HepG2 (cell line): ENCODE data around the gene NELFB. TPM values are rescaled to one million over a fixed set of nuclear protein-coding genes. Genes with fewer than 3 reads are reported as not detected.

Source experiments
- CCDC6 ChIP-seq: sonication (generic); formaldehyde crosslinking; IDR thresholded peaks from 2 replicates; pipeline ENCODE4 v1.8.1; 2022; ENCODE audit warnings: mild to moderate bottlenecking, missing genetic modification reagents, moderate library complexity
- KDM2A ChIP-seq: sonication (generic); formaldehyde crosslinking; IDR thresholded peaks from 2 replicates; pipeline ENCODE4 v1.4.0; 2020; ENCODE audit warnings: low read depth, missing genetic modification reagents, borderline replicate concordance
- MYPOP ChIP-seq: sonication (generic); formaldehyde crosslinking; IDR thresholded peaks from 2 replicates; pipeline ENCODE4 v1.8.1; 2023; ENCODE audit warnings: mild to moderate bottlenecking, moderate library complexity, missing genetic modification reagents
- ZMYM4 ChIP-seq: sonication (generic); formaldehyde crosslinking; IDR thresholded peaks from 2 replicates; pipeline ENCODE4 v1.8.1; 2023; ENCODE audit warnings: mild to moderate bottlenecking, missing genetic modification reagents
- ZNF296 ChIP-seq: sonication (generic); formaldehyde crosslinking; conservative IDR thresholded peaks from 2 replicates; pipeline ENCODE4 v1.5.0; 2020; ENCODE audit warnings: mild to moderate bottlenecking, missing genetic modification reagents
- polyA plus RNA-seq, 8 experiments: library from polyadenylated mRNA; depleted of rRNA in 3 of 8; stranded (reverse) in 7 of 8; unstranded in 1 of 8; fragments of >200 nt; fragmentation: Illumina TruSeq in 4 of 8; extraction: Trizol in 4 of 8; gene quantifications; 2 replicates each; pipeline versions ENCODE4 v1.2.1 to v1.2.3, GENCODE V29; 2011 to 2016; ENCODE audit warnings: low read depth in 4 of 8, missing spikeins in 1 of 8, mixed read lengths in 1 of 8; ENCODE audit not compliant: insufficient read depth in 1 of 8
- total RNA-seq, 5 experiments: library from RNA; depleted of rRNA; stranded (reverse); fragments of >200 nt; fragmentation: Illumina TruSeq; extraction: Trizol; gene quantifications; 2 replicates each; pipeline ENCODE4 v1.2.3, GENCODE V29; 2016; ENCODE audit warnings: low read depth in 1 of 5
- TF ChIP-seq, protein P1 (sequence below): sonication (generic); formaldehyde crosslinking; IDR thresholded peaks from 2 replicates; pipeline ENCODE4 v1.5.0; 2020; ENCODE audit warnings: mild to moderate bottlenecking, missing genetic modification reagents, moderate library complexity
- TF ChIP-seq, protein P2 (sequence below): sonication (generic); formaldehyde crosslinking; IDR thresholded peaks from 2 replicates; pipeline ENCODE4 v1.4.0; 2020; ENCODE audit warnings: mild to moderate bottlenecking, missing genetic modification reagents

NELFB gene
- total and polyA plus RNA-seq, 2 of the 13 experiments (the other 11 are each of a cell fraction or from before 2014, with no cell fraction given) = 26.5 to 45.8 TPM

GRCh38 chr9:137222190-137223077, 32.7 kb upstream of the NELFB start, which contains the start of gene RNF208 (continued):
- TF ChIP-seq, protein P1, sequence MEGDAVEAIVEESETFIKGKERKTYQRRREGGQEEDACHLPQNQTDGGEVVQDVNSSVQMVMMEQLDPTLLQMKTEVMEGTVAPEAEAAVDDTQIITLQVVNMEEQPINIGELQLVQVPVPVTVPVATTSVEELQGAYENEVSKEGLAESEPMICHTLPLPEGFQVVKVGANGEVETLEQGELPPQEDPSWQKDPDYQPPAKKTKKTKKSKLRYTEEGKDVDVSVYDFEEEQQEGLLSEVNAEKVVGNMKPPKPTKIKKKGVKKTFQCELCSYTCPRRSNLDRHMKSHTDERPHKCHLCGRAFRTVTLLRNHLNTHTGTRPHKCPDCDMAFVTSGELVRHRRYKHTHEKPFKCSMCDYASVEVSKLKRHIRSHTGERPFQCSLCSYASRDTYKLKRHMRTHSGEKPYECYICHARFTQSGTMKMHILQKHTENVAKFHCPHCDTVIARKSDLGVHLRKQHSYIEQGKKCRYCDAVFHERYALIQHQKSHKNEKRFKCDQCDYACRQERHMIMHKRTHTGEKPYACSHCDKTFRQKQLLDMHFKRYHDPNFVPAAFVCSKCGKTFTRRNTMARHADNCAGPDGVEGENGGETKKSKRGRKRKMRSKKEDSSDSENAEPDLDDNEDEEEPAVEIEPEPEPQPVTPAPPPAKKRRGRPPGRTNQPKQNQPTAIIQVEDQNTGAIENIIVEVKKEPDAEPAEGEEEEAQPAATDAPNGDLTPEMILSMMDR (CRISPR knock-in tag) = peak; percentile 11; the same call in 1 of the 2 replicates
- TF ChIP-seq ZNF296 (no peak), MYPOP (CRISPR knock-in tag) (peak; percentile 68; the same call in 1 of the 2 replicates), ZMYM4 (CRISPR knock-in tag) (peak; percentile 56; the same call in 1 of the 2 replicates), CCDC6 (CRISPR knock-in tag) (no peak), KDM2A (CRISPR knock-in tag) (no peak)
- TF ChIP-seq, protein P2, sequence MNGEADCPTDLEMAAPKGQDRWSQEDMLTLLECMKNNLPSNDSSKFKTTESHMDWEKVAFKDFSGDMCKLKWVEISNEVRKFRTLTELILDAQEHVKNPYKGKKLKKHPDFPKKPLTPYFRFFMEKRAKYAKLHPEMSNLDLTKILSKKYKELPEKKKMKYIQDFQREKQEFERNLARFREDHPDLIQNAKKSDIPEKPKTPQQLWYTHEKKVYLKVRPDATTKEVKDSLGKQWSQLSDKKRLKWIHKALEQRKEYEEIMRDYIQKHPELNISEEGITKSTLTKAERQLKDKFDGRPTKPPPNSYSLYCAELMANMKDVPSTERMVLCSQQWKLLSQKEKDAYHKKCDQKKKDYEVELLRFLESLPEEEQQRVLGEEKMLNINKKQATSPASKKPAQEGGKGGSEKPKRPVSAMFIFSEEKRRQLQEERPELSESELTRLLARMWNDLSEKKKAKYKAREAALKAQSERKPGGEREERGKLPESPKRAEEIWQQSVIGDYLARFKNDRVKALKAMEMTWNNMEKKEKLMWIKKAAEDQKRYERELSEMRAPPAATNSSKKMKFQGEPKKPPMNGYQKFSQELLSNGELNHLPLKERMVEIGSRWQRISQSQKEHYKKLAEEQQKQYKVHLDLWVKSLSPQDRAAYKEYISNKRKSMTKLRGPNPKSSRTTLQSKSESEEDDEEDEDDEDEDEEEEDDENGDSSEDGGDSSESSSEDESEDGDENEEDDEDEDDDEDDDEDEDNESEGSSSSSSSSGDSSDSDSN (CRISPR knock-in tag) = peak; percentile 83
